ENCODE results near the gene TSC22D2.

GRCh38 chr3:150377601-150378300 lies 30.3 kb upstream of the TSC22D2 start:
- TF ChIP-seq CTCF (IDR thresholded peaks at IDR 0.05; ENCODE audit: insufficient read depth, low read depth, low read length) (no peak), EZH2 (IDR thresholded peaks at IDR 0.05; ENCODE audit: insufficient read depth, low read length) (no peak)
